Activated CD4-positive, alpha-beta T cell treated with anti-CD3 and anti-CD28 coated beads, Interleukin-2, amount 10 ng/mL, durations not matched to agents 7 days and 5 days (primary cell): Measurements from ENCODE around the gene VAV2. TPM values are rescaled to one million over a fixed set of nuclear protein-coding genes. Genes with fewer than 3 reads are reported as not detected.

ENCODE experiments used
- CTCF ChIA-PET: fragments of 350-600 bp; sonication (Branson Sonifier 250); formaldehyde crosslinking; loops from one replicate; lab custom pipeline; 2021; ENCODE audit warnings: antibody characterized with exemption; lab: Charles Lee
- POLR2A ChIA-PET: fragments of 350-600 bp; sonication (Branson Sonifier 250); formaldehyde crosslinking; loops from one replicate; lab custom pipeline; 2021; ENCODE audit warnings: antibody characterized with exemption; lab: Charles Lee
- DNase-seq: peaks from one replicate; pipeline ENCODE4 v3.0.0-alpha.2; 2020
- H3K27ac Mint-ChIP-seq: one replicate; pipeline ENCODE4 v1.8.0; 2021; ENCODE audit warnings: mild to moderate bottlenecking, moderate library complexity, mixed read lengths
- H3K27me3 Mint-ChIP-seq: one replicate; pipeline ENCODE4 v1.8.0; 2021; ENCODE audit warnings: mixed read lengths
- H3K36me3 Mint-ChIP-seq: one replicate; pipeline ENCODE4 v1.8.0; 2021; ENCODE audit warnings: low read depth, mixed read lengths
- H3K4me1 Mint-ChIP-seq: one replicate; pipeline ENCODE4 v1.8.0; 2021; ENCODE audit warnings: mixed read lengths
- H3K4me3 Mint-ChIP-seq: one replicate; pipeline ENCODE4 v1.8.0; 2021; ENCODE audit warnings: mild to moderate bottlenecking, moderate library complexity, mixed read lengths
- H3K9me3 Mint-ChIP-seq: one replicate; pipeline ENCODE4 v1.8.0; 2021; ENCODE audit warnings: mixed read lengths
- total RNA-seq, 2 experiments: library from RNA; stranded (reverse); gene quantifications; one replicate each; pipeline ENCODE4 v1.2.3, GENCODE V29; 2021

VAV2 gene
- total RNA-seq, 2 experiments from 2014 or later = 6.2 TPM

DNA sequence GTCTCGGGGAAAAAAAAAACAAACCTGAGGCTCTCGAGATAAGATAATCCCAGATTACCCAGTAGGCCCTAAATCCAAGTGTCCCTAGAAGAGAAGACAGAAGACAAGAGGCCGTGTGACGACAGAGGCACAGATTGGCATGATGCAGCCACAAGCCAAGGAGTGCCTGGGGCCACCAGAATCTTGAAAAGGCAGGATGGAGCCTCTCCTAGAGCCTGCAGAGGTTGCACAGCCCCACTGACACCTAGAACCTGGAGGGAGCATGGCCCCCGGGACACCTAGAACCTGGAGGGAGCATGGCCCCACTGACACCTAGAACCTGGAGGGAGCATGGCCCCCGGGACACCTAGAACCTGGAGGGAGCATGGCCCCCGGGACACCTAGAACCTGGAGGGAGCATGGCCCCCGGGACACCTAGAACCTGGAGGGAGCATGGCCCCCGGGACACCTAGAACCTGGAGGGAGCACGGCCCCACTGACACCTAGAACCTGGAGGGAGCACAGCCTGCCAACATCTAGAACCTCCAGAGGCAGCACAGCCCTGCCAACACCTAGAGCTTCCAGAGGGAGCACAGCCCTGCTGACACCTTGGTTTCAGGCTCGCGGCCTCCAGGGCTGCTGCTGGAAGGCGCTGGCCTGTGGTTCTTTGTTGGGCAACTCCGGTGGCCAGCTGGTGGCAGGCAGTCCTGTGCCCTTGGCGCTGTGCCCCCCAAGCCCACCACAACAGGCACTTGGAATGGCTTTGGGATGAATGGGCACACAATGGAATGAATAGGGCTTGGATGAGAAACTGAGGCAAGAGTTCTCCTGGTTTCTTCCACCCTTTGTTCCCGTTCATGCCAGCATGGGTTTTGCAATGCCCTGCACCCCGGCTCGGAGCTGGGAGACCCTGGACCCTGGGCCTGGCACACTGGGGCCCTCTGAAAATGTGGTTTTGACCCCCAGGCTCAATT is 39.2 kb downstream of the VAV2 start:
- no peak overlapping the region for H3K27ac Mint-ChIP-seq
- H3K4me3 Mint-ChIP-seq = no peak overlapping the region
- H3K4me1 Mint-ChIP-seq = peaks cover 18% of the 10 kb centered on the region
- H3K36me3 Mint-ChIP-seq = no peaks in the 10 kb centered on the region
- POLR2A ChIA-PET = no interaction called here
- CTCF ChIA-PET = no interaction called here
- H3K9me3 Mint-ChIP-seq = no peaks in the 10 kb centered on the region
- no peak for DNase-seq
- H3K27me3 Mint-ChIP-seq = no peaks in the 10 kb centered on the region

DNA sequence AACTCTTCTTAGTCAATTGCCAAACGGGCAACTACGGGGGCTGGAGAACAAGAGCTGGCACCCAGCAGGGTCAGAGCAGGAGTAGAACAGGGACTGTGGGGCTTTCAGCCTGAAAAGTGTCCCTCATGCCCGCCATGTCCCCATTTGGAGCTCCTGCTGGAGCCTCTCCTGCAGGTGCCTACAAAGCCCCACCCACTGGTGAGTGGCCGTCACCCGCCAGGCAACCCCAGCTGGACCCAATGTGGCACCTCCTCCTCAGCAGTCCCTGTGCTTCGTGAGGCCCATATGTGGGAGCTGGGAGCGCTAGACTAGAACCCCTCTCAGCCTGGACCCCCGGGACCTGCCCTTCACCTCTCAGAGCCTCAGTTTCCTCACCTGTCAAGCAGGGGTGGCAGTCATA is 40.9 kb downstream of the VAV2 start:
- H3K4me3 Mint-ChIP-seq = no peak overlapping the region
- ChIA-PET CTCF (interaction anchor here (0.8 to 1.2 kb wide), 2 partner anchors 10 to 11 kb away, joined by 3 read pairs; no protein-coding TSS in a partner anchor), POLR2A (no interaction called here)
- no peak for DNase-seq
- H3K9me3 Mint-ChIP-seq = no peaks in the 10 kb centered on the region
- no peaks in the 10 kb centered on the region for H3K27me3 Mint-ChIP-seq
- H3K4me1 Mint-ChIP-seq = peaks cover 14% of the 10 kb centered on the region
- H3K36me3 Mint-ChIP-seq = no peaks in the 10 kb centered on the region
- no peak overlapping the region for H3K27ac Mint-ChIP-seq

- H3K27ac Mint-ChIP-seq = no peak overlapping the region
- H3K9me3 Mint-ChIP-seq = no peaks in the 10 kb centered on the region
- ChIA-PET CTCF (interaction anchor here (1.2 kb wide), 1 partner anchor 11 kb away, joined by 3 read pairs; no protein-coding TSS in a partner anchor), POLR2A (no interaction called here)
- H3K4me1 Mint-ChIP-seq = peaks cover 10% of the 10 kb centered on the region
- H3K4me3 Mint-ChIP-seq = no peak overlapping the region
- H3K27me3 Mint-ChIP-seq = no peaks in the 10 kb centered on the region
- no peaks in the 10 kb centered on the region for H3K36me3 Mint-ChIP-seq
- no peak for DNase-seq
These were observed 41.5 kb downstream of the VAV2 start for GRCh38 chr9:133950629-133951111.

DNA sequence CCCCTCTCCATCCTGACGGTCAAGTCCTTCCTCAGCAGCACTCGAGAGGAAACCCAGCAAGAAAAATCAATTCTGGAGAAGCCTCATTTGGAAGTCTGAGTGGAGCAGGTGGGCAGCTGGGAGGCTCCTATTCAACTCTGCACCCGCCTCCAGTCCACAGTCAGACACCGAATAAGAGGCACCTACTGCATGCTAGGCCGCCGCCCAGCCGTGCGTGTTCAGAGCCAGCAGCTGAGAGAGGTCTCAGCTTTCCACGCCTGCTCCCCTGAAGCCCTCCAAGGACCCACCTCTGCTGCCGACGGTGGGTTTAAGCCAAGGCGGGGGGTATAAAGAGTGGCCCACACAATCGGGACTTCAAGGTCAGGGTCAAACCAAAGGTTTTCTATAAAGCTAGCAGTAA is 41.9 kb downstream of the VAV2 start:
- POLR2A ChIA-PET = no interaction called here
- CTCF ChIA-PET = no interaction called here

GRCh38 chr9:133949486-133950061 is 42.5 kb downstream of the VAV2 start:
- no peak overlapping the region for H3K4me3 Mint-ChIP-seq
- H3K4me1 Mint-ChIP-seq = peaks cover 3% of the 10 kb centered on the region
- no peaks in the 10 kb centered on the region for H3K27me3 Mint-ChIP-seq
- DNase-seq = no peak
- no peaks in the 10 kb centered on the region for H3K36me3 Mint-ChIP-seq
- CTCF ChIA-PET = no interaction called here
- POLR2A ChIA-PET = no interaction called here
- H3K9me3 Mint-ChIP-seq = no peaks in the 10 kb centered on the region
- H3K27ac Mint-ChIP-seq = no peak overlapping the region

More for the DNA sequence above, 41.9 kb downstream of the VAV2 start:
- H3K36me3 Mint-ChIP-seq = no peaks in the 10 kb centered on the region
- no peaks in the 10 kb centered on the region for H3K27me3 Mint-ChIP-seq
- no peak for DNase-seq
- no peak overlapping the region for H3K27ac Mint-ChIP-seq
- H3K4me3 Mint-ChIP-seq = no peak overlapping the region
- peaks cover 9% of the 10 kb centered on the region for H3K4me1 Mint-ChIP-seq
- no peaks in the 10 kb centered on the region for H3K9me3 Mint-ChIP-seq

DNA sequence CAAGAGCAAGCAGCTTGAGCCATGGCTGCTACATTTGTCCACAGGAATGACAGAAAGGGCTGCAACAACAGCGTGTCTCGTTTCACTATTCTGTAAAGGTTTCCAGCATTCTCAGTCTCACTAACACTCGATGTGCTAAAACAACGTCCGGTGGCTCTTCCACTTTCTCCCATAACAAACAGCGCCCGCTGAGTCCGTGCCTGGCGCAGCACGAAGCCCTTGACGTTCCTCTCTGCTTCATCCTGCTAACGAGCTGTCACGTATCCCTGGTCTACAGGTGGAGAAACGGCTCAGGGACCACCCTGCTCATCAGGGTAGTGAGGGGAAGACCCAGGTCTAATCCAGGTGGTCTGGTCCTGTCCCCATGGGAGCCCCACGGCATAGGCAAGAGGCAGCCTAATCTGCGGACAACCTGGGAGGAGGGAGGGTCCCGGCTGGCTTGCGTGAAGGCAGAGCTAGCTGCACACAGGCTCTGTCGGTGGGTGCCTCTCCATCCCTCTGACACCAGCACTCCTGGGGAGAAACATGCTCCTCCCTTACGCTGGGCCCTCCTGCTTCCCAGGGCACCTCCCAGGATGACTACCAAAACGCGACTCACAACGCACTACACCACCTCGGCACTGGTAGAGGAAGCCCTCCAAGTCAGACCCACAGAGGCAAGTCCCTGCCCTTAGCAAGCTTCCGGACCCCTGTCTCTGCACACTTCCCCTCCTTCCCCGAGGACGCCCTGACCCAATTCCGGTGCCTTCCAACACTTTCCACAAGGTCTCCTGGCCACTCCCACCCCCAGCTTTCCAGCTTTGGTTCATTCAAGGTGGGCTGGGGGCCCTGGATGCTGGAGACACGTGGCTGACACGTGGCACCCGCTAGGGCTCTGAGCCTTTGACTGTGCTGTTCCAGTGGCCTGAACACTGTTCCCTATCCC is 43.3 kb downstream of the VAV2 start:
- no peak for DNase-seq
- POLR2A ChIA-PET = no interaction called here
- no peak overlapping the region for H3K4me3 Mint-ChIP-seq
- no peaks in the 10 kb centered on the region for H3K9me3 Mint-ChIP-seq
- CTCF ChIA-PET = interaction anchor here (0.6 to 1.4 kb wide), 2 partner anchors 9 to 304 kb away, joined by 3 read pairs; no protein-coding TSS in a partner anchor
- H3K27ac Mint-ChIP-seq = no peak overlapping the region
- H3K27me3 Mint-ChIP-seq = no peaks in the 10 kb centered on the region
- H3K36me3 Mint-ChIP-seq = no peaks in the 10 kb centered on the region
- H3K4me1 Mint-ChIP-seq = no peaks in the 10 kb centered on the region

GRCh38 chr9:133948131-133948530 is 44.0 kb downstream of the VAV2 start:
- CTCF ChIA-PET = interaction anchor here (1.4 kb wide), 1 partner anchor 9 kb away, joined by 3 read pairs; no protein-coding TSS in a partner anchor
- no peak overlapping the region for H3K4me3 Mint-ChIP-seq
- POLR2A ChIA-PET = no interaction called here
- H3K27ac Mint-ChIP-seq = no peak overlapping the region
- H3K36me3 Mint-ChIP-seq = no peaks in the 10 kb centered on the region
- H3K4me1 Mint-ChIP-seq = no peaks in the 10 kb centered on the region
- no peaks in the 10 kb centered on the region for H3K9me3 Mint-ChIP-seq
- DNase-seq = no peak
- H3K27me3 Mint-ChIP-seq = no peaks in the 10 kb centered on the region

GRCh38 chr9:133946840-133947486 is 45.2 kb downstream of the VAV2 start:
- no peaks in the 10 kb centered on the region for H3K4me1 Mint-ChIP-seq
- H3K27me3 Mint-ChIP-seq = no peaks in the 10 kb centered on the region
- POLR2A ChIA-PET = no interaction called here
- no peaks in the 10 kb centered on the region for H3K36me3 Mint-ChIP-seq
- H3K27ac Mint-ChIP-seq = no peak overlapping the region
- CTCF ChIA-PET = no interaction called here
- no peaks in the 10 kb centered on the region for H3K9me3 Mint-ChIP-seq
- no peak for DNase-seq
- H3K4me3 Mint-ChIP-seq = no peak overlapping the region

DNA sequence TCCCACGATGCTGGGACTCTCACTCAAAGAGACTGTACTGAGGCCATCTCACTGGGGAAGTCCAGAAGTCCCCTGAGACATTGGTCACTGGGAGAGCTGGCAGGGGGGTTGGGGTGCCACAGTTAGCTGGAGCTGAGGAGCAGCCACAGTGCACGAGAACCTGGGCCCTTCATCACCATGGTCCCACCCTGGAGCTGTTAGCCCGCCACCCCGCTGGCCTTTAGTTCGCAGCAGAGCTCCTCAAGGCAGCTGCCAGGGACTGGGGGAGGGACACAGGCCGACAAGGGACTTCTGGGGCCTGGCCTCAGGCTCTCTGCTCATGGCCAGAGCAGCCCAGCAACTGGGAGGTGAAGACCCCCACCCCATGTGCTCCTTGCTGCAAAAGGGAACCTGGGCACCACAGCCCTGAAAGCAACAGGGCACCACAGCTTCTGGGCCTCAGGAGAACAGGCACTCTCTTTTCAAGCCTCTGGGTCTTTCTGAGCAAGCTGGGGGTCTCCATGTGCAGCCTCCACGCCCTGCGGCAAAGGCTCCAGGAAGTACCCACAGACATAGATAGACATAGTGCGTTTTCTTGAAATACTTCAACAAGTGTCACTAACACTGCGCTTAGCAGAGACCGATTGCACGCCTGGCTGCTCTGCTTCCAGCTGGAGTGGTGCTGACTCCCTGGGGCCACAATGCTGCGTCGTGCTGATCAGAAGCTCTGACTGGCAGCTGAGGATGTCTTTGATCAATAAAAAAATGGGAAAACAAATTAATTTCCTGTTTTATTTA is 46.0 kb downstream of the VAV2 start:
- Mint-ChIP-seq H3K27me3 (no peaks in the 10 kb centered on the region), H3K4me3 (no peak overlapping the region)
- CTCF ChIA-PET = no interaction called here

DNA sequence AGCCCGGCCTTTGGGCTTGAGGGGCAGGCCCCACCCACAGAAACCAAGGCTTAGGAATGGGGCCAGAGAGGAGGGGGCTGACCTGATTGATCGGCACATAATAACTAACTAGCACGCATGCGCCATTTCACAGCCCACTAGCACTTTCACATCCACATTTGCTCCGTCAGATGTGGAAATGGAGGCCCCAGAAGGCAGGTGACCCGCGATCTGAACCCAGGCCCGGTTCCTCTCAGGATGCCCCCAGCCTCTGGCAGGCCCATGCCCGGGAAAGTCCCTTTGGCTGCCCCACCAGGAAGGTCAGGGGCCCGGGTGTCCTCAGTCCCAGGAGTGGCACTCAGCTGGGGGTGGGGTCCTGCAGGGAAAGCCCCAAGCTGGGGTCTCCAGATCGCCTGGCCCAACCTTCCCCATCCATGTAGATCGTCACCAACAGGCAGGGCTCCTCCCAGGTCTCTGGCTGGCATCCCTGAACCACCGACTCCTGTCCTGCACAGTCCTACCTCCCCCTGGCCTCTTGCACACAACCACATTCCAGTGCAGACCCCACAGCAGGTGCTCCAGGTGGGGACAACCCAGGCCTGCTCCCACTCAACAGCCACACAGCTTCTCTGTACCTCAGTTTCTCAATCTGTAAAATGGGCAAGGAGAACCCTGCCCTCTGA is 46.7 kb downstream of the VAV2 start:
- no peaks in the 10 kb centered on the region for H3K9me3 Mint-ChIP-seq
- ChIA-PET CTCF (interaction anchor here (1.8 kb wide), 1 partner anchor 10 kb away, joined by 10 read pairs; no protein-coding TSS in a partner anchor), POLR2A (no interaction called here)
- no peak overlapping the region for H3K4me3 Mint-ChIP-seq
- H3K27ac Mint-ChIP-seq = no peak overlapping the region
- H3K36me3 Mint-ChIP-seq = no peaks in the 10 kb centered on the region
- no peaks in the 10 kb centered on the region for H3K4me1 Mint-ChIP-seq
- no peak for DNase-seq
- no peaks in the 10 kb centered on the region for H3K27me3 Mint-ChIP-seq

More for the DNA sequence above, 46.0 kb downstream of the VAV2 start:
- no peak for DNase-seq
- Mint-ChIP-seq H3K9me3 (no peaks in the 10 kb centered on the region), H3K36me3 (no peaks in the 10 kb centered on the region), H3K27ac (no peak overlapping the region), H3K4me1 (no peaks in the 10 kb centered on the region)
- POLR2A ChIA-PET = no interaction called here

GRCh38 chr9:133944746-133945135 is 47.4 kb downstream of the VAV2 start:
- Mint-ChIP-seq H3K9me3 (no peaks in the 10 kb centered on the region), H3K27ac (no peak overlapping the region), H3K4me3 (no peak overlapping the region), H3K27me3 (no peaks in the 10 kb centered on the region), H3K36me3 (no peaks in the 10 kb centered on the region), H3K4me1 (no peaks in the 10 kb centered on the region)
- CTCF ChIA-PET = interaction anchor here (1.8 kb wide), 1 partner anchor 9 kb away, joined by 10 read pairs; no protein-coding TSS in a partner anchor
- POLR2A ChIA-PET = no interaction called here
- DNase-seq = no peak
